ENCODE measurements around the gene R3HDM1. TPM values are rescaled to one million over a fixed set of nuclear protein-coding genes. Genes with fewer than 3 reads are reported as not detected.

Gene R3HDM1
- total RNA-seq (2022; extraction: Qiagen RNA extraction; ENCODE audit: low read depth), result 21.3 to 29.6 TPM (median 28.4 TPM) in 5 replicates

GRCh38 chr2:135531231-135532197 is at the start of gene R3HDM1:
Gene R3HDM1 (plus strand): TSS chr2:135531484. CDS start chr2:135604846, 73,362 bp downstream.

GRCh38 chr2:135530313-135531230 is 712 bp upstream of the R3HDM1 start, which contains the start of gene ZRANB3:
Gene ZRANB3 (minus strand): TSS chr2:135531218.

GRCh38 chr2:135741395-135742324 is 210.4 kb downstream of the R3HDM1 start, which contains the start of gene UBXN4:
Gene UBXN4 (plus strand): TSS chr2:135741855. CDS start chr2:135741930, 75 bp downstream.

Other genes with a start within 250 kb of the R3HDM1 start
- gene ZRANB3, start 266 bp upstream of the R3HDM1 start, total RNA-seq (2022; extraction: Qiagen RNA extraction; ENCODE audit: low read depth), result 4.9 to 7.0 TPM (median 6.0 TPM) in 5 replicates
- gene UBXN4, start 210.4 kb downstream of the R3HDM1 start, total RNA-seq (2022; extraction: Qiagen RNA extraction; ENCODE audit: low read depth), result 37.2 to 52.3 TPM (median 41.9 TPM) in 5 replicates